HG03575 (cell line): Measurements from ENCODE around the gene AFF1.
"Not testable (repeated sequence)": the region's sequence is repeated elsewhere in the genome, so short reads cannot be mapped to it uniquely, and the experiment has no call there.

Experiments used
- ATAC-seq: cut with Tn5 transposase; IDR thresholded peaks from one replicate; pipeline ENCODE4 v1.9.1; 2021; ENCODE audit not compliant: unreplicated experiment, insufficient number of reproducible peaks, low FRiP score; ENCODE audit errors: extremely low read depth

The AFF1 gene

GRCh38 chr4:87144356-87144755, 209.5 kb downstream of the AFF1 start:
- ATAC-seq, result no peak

GRCh38 chr4:87145934-87146333, 211.1 kb downstream of the AFF1 start:
- ATAC-seq, result not testable (repeated sequence)

DNA sequence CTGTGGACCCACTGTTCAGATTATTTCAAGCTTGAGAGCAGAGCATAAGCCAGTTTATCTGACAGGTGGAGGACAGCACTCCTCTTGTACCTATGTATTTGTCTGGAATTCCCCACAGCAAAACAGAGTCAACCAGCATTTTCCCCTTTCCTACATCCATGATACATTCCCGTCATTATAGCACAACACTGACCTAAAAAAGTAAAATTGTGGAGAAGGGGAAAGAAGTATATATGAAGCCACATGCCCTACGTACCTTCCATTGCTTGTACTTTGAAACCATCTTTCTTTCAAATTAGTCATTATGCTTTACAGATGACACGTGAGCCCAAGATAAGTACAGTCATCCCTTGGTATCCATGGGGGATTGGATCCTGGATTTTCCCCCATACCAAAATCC, 212.3 kb downstream of the AFF1 start:
- ATAC-seq, result no peak

GRCh38 chr4:87150498-87151261, 215.9 kb downstream of the AFF1 start:
- ATAC-seq, result no peak

DNA sequence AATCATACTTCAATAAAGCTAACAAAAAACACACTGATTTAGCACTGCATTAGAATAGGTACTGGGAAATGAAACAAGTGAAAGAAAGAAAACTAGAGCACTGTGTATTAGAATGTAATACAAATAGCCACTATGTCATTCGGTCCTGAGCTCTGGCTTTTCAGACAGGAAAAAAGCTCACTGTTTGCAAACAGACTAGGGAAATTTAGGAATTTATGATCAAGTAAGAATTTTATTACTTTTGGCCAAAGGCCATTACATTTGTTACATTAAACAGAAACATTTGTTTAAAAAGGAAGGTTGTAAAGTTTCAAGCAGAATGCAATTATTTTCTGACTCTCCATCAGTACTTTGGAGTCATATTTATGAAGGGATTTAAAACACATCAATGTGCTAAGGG, 216.9 kb downstream of the AFF1 start:
- ATAC-seq, result no peak

GRCh38 chr4:87152310-87153041, 217.7 kb downstream of the AFF1 start:
- no peak for ATAC-seq

DNA sequence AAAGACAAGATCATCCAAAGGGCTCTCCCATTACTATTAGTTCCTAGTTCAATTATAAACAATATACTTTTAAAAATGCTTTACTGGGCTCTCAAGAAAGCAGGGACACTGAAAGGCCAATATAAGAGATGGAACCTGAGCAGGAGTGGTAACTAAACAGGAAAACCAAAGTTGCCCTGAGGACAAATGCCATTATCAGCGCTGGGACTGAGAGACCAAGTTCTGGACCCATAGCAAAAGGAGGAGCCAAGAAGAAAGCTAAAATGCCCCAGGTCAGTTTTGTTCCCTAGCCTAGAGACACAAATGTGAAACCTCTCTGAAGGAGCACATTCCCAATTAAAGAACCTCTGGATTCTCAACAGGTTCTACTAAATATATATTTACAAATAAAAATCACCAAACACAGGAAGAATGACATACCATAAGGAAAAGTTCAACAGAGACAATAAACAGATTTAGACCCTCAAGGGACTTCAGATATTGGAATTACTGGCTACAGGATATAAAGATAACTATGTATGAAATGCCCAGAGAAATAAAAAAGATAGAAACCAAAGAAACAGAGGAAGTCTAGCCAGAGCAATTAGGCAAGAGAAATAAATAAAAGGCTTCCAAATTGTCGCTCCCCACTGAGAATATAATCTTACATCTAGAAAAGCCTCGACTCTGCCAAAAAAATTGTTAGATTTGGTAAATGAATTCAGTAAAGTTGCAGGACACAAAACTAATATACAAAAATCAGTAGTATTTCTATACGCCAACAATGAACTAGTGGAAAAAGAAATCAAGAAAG, 218.5 kb downstream of the AFF1 start:
- no peak for ATAC-seq

- no peak for ATAC-seq
Measured at GRCh38 chr4:87165892-87166291, 231.1 kb downstream of the AFF1 start.

- ATAC-seq, result no peak
Measured at GRCh38 chr4:87166296-87166854, 231.6 kb downstream of the AFF1 start.

GRCh38 chr4:87171944-87172343, 237.1 kb downstream of the AFF1 start:
- ATAC-seq, result no peak

GRCh38 chr4:87174672-87175071, 239.9 kb downstream of the AFF1 start:
- ATAC-seq, result no peak

DNA sequence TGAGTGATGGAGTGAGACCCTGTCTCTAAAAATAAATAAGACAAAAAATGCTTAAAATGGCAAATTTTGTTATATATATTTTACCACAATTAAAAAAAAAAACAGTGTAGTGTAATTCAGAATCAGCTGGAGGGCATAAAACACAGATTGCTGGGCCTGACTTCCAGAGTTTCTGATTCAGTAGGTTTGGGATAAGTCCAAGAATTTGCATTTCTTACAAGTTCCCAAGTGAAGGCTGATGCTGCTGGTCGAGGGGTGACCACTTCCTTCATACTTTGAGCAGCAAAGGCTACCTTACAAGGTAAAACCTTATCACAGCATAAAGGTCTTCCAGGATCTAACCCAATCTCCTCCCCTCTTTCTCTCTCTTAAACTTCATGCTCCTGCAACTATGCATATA, 244.9 kb downstream of the AFF1 start:
- ATAC-seq, result no peak

- ATAC-seq, result no peak
Measured at GRCh38 chr4:87180767-87181166, 246.0 kb downstream of the AFF1 start.

DNA sequence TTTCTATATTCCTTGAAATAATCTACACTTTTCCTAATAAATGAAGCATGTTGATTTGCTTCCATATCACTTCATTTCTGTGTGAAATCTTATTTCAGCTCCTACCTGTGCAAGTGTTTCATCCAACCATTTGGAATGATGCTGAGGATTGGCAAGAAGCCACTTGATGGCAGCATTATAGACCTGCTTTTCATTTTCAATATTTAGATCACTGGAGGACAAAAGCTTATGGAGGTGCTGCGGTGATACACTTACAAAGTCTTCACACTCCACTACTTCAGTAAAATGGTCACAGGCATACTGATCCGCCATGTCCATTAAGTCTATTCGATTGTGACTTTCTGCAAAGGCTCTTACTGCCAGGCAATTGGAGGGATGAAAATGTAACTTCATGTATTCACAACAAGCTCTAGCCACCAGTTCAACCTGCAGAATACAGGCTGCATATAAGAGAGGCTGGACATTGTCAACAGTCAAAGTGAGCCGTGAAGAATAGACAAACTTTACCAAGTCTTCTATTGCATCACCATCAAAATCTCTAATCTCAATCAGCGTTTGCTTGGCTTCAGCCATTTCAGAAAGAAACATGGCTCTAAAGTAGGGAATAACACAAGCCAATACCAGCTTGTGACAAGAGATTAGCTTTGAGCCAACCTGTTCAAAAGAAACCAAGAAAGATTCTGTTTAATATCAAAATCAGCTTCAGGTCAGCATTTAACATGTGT, 250.5 kb downstream of the AFF1 start:
- ATAC-seq, result no peak

GRCh38 chr4:87188048-87188447, 253.2 kb downstream of the AFF1 start:
- ATAC-seq, result no peak

DNA sequence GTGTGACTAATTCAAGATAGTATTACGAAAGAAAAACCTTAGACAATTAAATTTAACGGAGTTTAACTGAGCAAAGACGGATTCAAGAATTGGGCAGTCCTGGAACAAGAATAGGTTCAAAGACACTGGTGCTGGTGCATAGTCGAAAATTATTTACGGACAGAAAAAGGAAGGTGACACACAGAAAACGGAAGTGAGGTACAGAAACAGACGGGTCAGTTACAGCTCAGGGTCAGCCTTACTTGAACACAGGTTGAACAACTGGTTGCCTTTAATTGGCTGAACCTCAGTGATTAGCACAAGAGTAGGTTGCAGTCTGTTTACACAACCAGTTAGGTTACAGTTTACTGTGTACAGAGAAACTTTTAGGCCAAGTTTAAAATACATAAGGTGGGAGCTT, 254.1 kb downstream of the AFF1 start:
- no peak for ATAC-seq
